ENCODE measurements around the gene B4GAT1.

DNA sequence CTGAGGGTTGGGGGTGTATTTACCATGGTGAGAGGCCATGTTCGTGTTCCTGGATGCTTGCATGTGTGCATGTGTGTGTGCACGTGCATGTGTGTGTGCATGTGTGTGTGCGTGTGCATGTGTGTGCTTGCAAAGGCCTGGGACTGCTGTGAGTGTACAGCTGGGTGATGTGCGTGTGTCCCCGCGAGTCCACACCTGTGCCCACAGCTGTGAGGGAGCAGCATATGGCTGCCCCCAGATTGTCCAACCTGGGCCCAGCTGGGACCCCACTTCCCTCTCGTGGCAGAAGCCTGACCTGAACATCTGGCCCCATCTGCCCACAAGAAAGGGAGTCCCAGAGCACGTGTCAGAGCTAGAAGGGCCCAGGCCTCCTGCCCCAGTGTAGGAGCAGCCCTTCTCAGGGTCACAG lies 22.2 kb downstream of the B4GAT1 start:
- TF ChIP-seq CTCF (IDR thresholded peaks at IDR 0.05; ENCODE audit: insufficient read depth, low read depth, low read length) (no peak), EZH2 (IDR thresholded peaks at IDR 0.05; ENCODE audit: insufficient read depth, low read length) (no peak)

Measured in astrocyte (in vitro differentiated cells and primary cell).